IPS-15b (cell line): ENCODE data around the gene CD79A.

Experiments used
- H3K27me3 ChIP-seq: one replicate; pipeline ENCODE4 v1.6.1; 2013; ENCODE audit warnings: low read length; ENCODE audit not compliant: control insufficient read depth, insufficient read depth
- H3K36me3 ChIP-seq: one replicate; pipeline ENCODE4 v1.6.1; 2013; ENCODE audit warnings: low read length; ENCODE audit not compliant: control insufficient read depth, insufficient read depth
- H3K4me1 ChIP-seq: one replicate; pipeline ENCODE4 v1.6.1; 2013; ENCODE audit warnings: mild to moderate bottlenecking, low read length; ENCODE audit not compliant: control insufficient read depth, insufficient read depth
- H3K4me3 ChIP-seq: one replicate; pipeline ENCODE4 v1.5.1; 2013; ENCODE audit warnings: low read depth, low read length
- H3K9ac ChIP-seq: one replicate; pipeline ENCODE4 v1.6.1; 2013; ENCODE audit warnings: low read depth, mild to moderate bottlenecking, low read length
- H3K9me3 ChIP-seq: one replicate; pipeline ENCODE4 v1.6.1; 2013; ENCODE audit warnings: mild to moderate bottlenecking, low read length; ENCODE audit not compliant: control insufficient read depth, insufficient read depth

CD79A gene

GRCh38 chr19:41919948-41920712, 43.1 kb downstream of the CD79A start:
- no peaks in the 10 kb centered on the region for H3K9me3 ChIP-seq
- no peaks in the 10 kb centered on the region for H3K36me3 ChIP-seq
- no peak overlapping the region for H3K4me3 ChIP-seq
- no peak overlapping the region for H3K9ac ChIP-seq
- H3K27me3 ChIP-seq = peaks cover 95% of the 10 kb centered on the region
- no peaks in the 10 kb centered on the region for H3K4me1 ChIP-seq

DNA sequence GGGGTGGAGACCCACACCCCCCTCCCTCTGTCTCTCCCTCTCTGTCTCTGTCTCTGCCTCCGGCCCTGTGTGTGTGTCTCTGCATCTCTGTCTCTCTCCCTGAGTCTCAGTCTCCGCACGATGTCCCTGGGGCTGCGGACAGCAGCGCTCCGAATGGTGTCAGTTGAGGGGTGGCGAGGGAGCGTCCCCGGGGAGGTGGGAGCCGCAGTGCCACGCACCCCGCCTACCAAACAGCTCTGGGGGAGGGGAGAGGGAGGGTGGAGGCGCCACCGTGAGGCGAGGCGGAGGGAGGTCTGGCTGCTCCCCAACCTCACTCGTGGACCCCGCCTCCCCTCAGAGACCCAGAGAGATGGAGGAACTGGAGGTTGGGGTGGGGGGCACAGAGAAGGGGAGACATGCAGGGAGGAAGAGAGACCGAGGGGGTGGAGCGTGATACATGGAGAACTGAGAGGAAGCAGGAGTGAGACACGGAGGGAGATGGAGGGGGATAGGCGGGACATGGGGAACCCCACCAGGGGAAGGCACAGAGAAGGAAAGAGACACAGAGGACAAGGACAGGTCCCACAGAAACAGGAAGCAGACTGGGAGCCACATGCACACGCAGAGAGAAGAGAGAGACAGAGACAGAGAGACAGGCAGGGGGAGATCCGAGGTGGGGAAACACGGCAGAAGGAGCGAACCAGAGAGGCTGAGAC, 44.0 kb downstream of the CD79A start:
- no peak overlapping the region for H3K9ac ChIP-seq
- H3K27me3 ChIP-seq = peaks cover 95% of the 10 kb centered on the region
- H3K36me3 ChIP-seq = no peaks in the 10 kb centered on the region
- no peaks in the 10 kb centered on the region for H3K9me3 ChIP-seq
- H3K4me3 ChIP-seq = peak overlapping the region; percentile 27
- H3K4me1 ChIP-seq = no peaks in the 10 kb centered on the region

DNA sequence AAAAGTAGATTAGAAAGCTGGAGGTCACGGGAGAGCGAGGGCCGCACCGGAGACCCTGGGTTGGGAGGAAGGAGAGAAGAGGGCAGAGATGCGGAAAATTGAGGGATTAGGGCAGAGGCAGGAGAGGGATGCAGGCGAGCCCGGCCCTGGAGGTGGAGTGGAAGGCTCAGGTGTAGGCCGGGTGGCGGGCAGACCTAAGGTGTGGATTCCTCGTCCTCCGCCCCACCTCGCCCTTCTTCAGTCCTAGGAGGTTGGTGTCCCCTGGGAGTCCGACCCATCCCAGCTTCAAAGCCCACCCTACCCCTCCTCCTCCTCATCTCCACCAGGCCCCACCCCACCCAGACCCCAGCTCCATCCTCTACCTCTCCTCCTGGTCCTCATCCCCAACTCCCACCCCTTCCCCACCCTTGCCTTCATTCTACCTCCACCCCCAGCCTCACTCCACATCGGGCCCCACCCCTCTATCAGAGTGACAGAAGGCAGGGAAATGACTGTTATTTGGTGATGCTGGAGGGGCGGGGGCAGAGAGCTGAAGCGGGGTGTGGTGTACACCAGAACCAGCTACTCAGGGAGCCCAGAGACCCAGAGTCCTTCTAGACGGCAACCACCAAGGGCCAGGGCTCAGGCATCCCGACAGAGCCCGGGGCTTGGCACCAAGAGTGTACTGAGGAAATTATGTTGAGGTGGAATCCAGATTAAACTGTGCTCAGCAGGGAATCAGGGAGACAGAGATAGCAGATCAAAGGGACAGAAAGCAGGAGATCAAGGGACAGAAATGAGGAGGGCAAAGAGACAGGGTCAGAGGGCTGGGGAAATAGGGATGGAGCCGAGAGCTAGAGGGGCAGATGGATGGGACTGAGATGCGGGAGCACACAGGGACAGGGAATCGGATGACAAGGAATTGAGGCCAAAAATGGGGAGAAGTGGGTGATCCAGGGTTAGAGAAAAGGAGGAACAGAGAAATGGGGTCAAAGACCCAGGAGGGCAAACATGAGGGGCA, 44.8 kb downstream of the CD79A start:
- Histone ChIP-seq H3K27me3 (peaks cover 95% of the 10 kb centered on the region), H3K4me1 (no peaks in the 10 kb centered on the region), H3K36me3 (no peaks in the 10 kb centered on the region), H3K9ac (no peak overlapping the region), H3K9me3 (no peaks in the 10 kb centered on the region), H3K4me3 (peak overlapping the region; percentile 28)

DNA sequence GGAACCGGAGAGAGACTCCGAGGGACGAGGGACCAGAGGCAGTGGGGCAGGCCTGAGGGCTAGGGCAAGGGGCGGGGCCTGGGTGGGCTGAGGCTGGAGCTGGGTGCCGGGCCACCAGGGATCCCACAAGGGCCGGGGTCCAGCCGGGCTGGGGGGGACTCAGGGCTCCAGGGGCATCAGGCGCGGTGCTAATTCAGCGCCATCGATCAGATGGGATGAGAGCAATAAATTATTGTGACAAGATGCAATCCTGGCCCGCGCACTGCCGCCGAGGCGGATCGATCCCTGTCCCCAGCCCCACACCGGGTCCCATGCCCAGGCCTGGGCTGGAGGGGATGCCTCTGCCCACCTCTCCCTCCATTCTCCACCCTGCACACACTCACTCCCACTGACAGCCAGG, 45.5 kb downstream of the CD79A start:
- peaks cover 97% of the 10 kb centered on the region for H3K27me3 ChIP-seq
- H3K4me3 ChIP-seq = peak overlapping the region; percentile 28

GRCh38 chr19:41923045-41923788, 46.1 kb downstream of the CD79A start:
- peak overlapping the region; percentile 7 for H3K4me3 ChIP-seq
- H3K9me3 ChIP-seq = no peaks in the 10 kb centered on the region
- no peak overlapping the region for H3K9ac ChIP-seq
- peaks cover 95% of the 10 kb centered on the region for H3K27me3 ChIP-seq
- H3K36me3 ChIP-seq = no peaks in the 10 kb centered on the region
- H3K4me1 ChIP-seq = no peaks in the 10 kb centered on the region

More for the DNA sequence above, 45.5 kb downstream of the CD79A start:
- Histone ChIP-seq H3K4me1 (no peaks in the 10 kb centered on the region), H3K36me3 (no peaks in the 10 kb centered on the region), H3K9me3 (no peaks in the 10 kb centered on the region), H3K9ac (no peak overlapping the region)

DNA sequence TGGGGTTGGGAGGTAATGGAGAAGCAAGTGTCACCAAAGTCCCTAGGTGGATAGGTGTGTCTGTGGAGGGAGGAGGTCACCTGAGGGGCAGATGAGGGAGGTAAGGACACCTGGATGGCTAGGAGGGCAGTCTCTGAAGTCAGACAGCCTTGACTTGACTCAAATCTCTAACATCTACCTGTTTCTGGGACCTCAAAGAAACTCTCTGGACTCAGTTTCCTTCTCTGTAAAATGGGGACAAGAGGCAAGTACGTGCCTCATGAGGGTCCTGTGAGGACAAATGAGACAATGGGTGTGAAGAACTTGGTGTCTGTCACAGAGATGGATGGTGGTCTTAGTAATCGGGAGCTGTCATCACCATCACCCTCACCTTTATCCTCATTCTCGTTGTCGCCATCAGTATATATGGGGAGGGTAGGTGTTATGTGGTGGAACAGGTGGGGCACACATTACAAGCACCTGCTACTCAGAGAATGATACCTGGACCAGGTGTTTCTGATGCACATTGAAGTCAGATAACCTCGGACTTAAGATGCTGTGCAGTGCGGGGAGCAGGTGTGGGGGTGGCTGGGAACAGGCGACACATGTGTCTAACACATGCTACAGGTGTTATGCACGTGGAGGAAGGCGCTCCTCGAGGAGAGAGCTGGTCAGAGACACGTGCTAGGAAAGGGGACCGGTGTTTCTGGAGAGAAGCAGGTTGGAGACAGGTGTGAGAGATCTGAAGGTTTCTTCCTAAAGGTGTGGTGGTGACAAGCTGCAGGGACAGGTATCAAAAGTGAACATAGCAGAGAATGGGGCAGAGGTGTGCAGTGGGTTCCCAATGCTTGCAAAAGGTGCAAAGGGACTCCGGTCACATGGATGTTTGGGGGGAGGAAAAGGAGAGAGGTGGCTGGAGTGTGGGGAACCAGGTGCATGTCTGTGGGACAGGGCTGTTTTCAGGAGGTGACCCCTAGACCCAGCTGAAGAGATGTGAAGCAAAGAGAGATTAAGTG, 47.4 kb downstream of the CD79A start:
- H3K27me3 ChIP-seq = peaks cover 93% of the 10 kb centered on the region
- H3K4me1 ChIP-seq = peaks cover 2% of the 10 kb centered on the region
- H3K9me3 ChIP-seq = no peaks in the 10 kb centered on the region
- H3K36me3 ChIP-seq = no peaks in the 10 kb centered on the region
- H3K9ac ChIP-seq = no peak overlapping the region
- H3K4me3 ChIP-seq = no peak overlapping the region

DNA sequence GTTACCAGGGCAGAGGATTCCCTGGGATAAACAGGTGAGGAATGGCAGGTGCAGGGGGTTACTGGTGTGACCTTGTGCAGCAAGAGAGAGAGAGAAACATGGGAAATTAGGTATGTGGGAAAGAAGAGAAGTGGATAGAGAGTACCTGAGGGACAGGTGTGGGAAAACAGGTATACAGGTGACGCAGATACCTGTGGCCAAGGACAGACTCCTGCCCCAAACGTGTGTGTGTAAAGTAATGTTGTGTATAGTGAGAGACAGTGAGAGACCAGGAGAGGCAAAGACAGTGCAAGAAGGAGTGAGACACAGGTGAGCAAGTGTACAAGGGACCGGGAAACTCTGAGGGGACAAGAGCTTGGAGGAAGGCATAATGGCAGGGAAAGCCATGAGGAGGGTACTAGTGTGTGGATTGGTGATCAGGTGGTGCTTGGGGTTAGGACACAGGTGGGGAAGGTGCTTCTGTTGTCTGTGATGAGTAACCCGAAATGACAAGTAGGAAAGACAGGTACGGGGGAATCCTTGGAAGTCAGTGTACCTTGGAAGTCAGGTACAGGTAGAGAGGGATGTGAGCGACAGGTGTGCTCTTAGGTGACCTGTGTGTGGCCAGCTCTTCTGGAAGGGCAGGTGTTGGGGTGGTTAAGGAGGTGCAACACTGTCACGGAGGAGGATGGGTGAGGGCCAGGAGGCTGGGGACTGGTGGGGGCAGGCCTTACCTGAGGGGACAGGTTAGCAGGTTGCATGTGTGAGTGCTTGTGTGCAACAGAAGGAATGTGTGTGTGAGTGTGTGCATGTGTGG, 48.3 kb downstream of the CD79A start:
- Histone ChIP-seq H3K4me3 (no peak overlapping the region), H3K4me1 (peaks cover 3% of the 10 kb centered on the region), H3K9me3 (no peaks in the 10 kb centered on the region), H3K27me3 (peaks cover 93% of the 10 kb centered on the region), H3K9ac (no peak overlapping the region), H3K36me3 (no peaks in the 10 kb centered on the region)

DNA sequence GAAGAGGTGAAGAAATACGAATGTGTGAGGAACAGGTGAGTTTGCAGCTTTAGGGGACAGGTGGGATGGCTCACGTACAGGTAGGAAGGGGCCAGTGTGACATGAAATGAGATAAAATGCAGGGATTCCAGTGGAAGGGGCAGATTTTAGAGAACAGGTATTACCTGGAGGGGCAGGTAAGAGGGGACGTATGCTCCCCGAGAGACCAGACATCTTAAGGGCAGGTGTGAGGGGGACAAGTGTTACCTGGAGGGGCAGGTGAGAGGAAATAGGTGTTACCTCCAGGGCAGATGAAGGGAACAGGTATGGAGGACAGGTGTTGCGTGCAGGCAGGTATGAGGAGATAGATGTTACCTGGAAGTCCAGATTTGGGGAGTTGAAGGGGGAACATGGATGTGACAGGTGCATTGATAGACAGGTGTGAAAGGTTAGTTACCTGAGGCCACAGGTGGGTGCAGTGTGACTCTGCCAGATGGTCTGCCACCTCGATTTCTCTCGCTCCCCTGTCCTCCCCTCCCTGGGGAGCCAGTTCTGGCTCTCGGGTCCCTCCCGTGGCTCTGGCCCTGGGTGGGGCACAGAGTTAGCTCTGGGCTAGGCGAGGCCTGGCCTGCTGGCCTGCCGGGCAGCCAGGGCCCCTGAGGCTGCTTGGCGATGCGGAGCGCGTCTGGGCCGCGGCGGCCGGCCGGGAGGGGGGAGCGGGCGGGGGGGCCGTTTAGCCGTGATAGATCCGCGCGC, 49.1 kb downstream of the CD79A start:
- Histone ChIP-seq H3K36me3 (no peaks in the 10 kb centered on the region), H3K27me3 (peaks cover 93% of the 10 kb centered on the region), H3K4me1 (peaks cover 5% of the 10 kb centered on the region), H3K9me3 (no peaks in the 10 kb centered on the region), H3K9ac (no peak overlapping the region), H3K4me3 (peak overlapping the region; percentile 13)

DNA sequence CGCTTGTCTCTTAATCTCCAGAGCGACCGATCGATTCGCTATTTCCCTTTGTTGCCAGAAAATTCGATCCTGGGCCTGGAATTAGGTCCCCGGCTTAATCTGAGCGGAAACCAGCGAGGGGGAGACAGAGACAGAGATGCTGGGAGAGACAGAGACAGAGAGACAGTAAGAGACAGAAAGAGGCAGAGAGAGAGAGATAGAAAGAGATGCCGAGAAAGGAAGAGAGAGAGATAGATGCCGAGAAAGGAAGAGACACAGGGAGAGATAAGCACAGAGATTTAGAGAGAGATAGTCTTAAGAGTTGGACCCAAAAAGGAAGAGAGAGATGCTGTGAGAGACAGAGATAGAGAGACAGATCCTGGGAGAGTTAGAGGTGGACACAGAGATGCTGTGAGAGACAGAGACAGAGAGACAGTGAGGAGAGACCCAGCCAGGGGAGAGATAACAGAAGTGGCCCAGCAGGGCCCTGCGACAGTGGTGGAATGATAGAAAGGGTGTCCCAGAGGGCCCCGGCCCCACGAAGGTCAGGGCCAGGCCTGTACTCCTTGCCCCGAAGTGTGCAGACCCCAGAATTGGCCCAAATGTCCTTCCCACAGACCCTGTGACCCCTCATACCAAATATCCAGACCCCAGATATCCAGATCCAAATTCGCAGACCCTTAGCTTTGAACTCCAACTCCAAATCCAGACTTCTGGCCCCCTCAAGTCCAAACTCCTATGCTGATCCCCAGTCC, 49.9 kb downstream of the CD79A start:
- H3K9me3 ChIP-seq = no peaks in the 10 kb centered on the region
- no peak overlapping the region for H3K9ac ChIP-seq
- H3K4me3 ChIP-seq = peak overlapping the region; percentile 35
- no peaks in the 10 kb centered on the region for H3K36me3 ChIP-seq
- peaks cover 93% of the 10 kb centered on the region for H3K27me3 ChIP-seq
- H3K4me1 ChIP-seq = peaks cover 9% of the 10 kb centered on the region
